Vein endothelial cell (primary cell): ENCODE measurements around the gene MYBPC2. TPM values are rescaled to one million over a fixed set of nuclear protein-coding genes. Genes with fewer than 3 reads are reported as not detected.

Experiments
- total RNA-seq: library from RNA; depleted of rRNA; stranded (reverse); fragments of >200 nt; gene quantifications from 2 replicates; pipeline ENCODE4 v1.2.3, GENCODE V29; 2012

The MYBPC2 gene
- total RNA-seq, result not detected in 2 replicates

DNA sequence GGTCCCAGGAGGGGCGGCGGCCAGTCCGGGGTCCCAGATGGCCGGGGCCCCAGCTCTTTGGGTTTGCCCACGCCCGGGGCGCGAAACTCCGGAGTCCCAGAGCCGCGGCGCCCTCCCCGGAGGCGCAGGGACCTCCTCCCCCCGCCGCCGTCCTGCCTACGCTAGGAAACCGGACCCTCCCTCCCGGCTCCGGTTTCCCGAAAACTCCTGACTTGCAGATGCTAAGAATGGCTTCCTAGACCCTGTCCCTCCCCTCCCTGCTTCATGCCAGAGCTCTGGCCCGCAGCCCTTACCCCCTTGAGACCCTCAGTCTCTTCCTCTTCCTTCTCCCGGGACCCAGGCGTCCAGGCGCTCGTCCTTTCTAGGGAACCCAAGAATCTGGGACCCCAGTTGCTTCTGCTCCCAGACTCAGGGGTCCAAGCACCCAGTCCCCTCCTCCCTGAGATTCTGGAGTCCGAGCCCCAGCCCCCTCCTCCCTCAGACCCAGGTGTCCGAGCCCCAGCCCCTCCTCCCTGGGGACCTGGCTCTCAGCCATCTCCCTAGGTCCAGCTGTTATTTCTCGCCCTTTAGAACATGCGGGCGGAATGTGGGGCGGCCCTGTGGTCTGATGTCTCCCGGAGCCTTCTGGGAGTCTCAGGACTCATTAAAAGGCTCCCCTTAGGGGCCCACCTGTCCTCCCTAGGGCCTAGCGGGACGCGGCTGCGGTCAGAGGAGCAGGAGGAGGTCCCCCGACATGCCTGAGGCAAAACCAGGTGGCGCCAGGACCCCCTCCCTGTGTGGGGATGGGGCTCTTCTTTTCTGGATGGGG, at the start of gene MYBPC2:
TSS of gene MYBPC2 (plus strand) at position 672 of the 808 bp plus-strand sequence. CDS start at position 734, 62 bp downstream.

DNA sequence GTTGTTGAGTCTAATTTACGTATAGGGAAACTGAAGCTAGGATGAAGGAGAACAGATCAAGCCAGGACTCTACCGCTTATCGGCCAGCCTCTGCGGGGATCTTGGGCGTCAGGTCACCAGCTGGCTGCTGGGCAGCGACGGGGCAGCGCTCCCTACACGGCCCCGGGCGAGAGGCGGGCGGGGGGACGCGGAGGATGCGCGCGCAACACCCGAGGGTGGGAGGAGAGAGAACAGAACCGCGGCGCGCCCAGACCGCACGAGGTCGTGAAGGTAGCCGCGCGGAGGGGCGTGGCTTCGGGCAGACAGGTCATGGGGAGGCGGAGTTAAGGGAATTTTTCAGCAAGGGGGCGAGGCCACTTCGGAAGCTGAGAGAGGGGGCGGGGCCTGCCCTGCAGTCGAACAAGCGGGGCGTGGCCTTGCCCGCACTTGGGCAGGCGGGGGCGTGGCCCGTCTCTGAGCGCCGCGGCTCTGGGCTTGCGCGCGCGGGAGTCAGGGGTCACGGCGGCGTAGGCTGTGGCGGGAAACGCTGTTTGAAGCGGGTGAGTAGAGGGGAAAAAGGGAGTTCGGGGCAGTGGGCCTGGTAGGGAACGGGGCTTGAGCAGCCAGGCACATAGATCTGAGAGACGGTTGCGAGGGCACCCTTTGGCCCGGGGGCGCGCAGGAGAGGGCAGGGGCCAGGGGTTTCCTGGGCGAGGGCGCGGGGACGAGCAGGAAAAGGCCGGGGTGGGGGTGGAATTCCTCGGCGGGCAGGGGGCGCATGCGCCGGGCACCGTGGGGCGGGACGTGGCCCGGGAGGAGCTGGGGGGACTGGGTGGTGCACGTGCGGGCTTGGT, 48.6 kb upstream of the MYBPC2 start, which contains the start of gene POLD1:
TSS of gene POLD1 (plus strand) at position 496 of the 833 bp plus-strand sequence. CDS start 14,505 bp downstream, outside the sequence.

DNA sequence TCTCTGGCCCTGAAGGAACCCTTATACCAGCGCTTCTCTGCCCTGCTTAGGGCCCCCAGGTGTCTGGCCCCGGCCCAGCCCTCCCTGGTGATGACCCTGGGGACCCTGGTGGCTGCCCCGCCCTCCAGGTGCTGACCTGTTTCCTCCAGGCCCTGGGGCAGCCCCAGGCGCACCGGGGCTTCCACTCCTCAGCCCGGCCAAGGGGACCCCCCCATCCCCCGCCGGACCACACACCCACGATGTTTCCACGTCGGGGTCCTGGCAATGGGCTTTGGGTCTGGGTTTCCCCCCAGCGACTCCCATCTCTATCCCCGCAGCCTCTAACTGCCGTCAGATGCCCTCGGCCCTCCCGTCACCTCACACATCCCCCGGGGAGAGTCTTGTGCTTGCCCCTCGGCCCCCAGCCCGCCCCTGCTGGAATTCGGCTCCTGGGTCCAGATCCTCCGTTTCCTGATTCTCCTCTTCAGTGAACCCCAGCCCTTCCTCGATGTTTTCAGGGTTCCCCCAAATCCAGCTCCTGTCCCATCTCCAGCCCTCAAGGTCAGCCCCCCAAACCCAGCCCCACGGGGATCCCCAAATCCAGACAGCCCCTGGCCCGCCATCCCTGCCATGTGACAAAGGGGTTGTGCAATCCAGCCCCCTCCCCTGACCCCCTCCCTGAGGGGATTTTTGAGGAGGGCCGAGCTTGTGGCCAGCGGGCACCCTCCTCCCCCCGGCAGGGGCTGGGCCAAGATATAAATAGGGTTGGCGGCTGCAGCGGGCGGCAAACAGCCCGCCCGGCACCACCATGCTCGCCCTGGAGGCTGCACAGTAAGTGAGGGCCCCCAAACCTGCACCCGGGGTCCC, 14.3 kb upstream of the MYBPC2 start, which contains the start of gene SPIB:
TSS of gene SPIB (plus strand) at position 763 of the 846 bp plus-strand sequence. CDS start at position 788, 25 bp downstream.

DNA sequence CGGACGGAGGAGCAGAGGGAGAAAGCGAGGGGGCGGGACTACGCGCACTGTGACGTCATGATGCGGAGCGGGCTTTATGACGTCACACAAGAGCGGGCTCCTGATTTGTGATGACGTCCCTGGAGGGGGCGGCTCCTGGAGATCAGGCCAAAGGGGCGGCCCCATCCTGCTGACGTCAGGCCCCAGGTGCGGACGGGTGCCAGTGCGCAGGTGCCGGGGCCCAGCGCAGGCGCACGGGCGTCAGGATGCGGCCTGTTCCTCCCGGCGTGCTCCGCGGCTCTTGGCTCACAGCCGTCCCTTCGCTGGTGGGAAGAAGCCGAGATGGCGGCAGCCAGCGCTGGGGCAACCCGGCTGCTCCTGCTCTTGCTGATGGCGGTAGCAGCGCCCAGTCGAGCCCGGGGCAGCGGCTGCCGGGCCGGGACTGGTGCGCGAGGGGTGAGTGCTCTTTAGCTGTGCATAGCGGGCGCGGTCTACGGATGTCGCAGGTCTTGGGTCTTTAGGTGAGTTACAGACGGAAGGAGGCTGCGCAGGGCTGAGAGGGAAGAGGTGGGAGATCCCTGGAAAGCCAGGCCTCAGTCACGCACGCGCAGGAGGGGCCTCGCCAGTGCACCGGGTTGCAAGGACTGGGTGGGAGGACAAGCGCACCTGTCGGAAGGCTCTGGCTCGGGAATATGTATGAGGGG, 43.7 kb downstream of the MYBPC2 start, which contains the start of the genes EMC10 and GARIN5A:
TSS of gene EMC10 (plus strand) at position 284 of the 683 bp plus-strand sequence. CDS start at position 322, 38 bp downstream.
TSS of gene GARIN5A (minus strand) at position 625 of the 683 bp plus-strand sequence. CDS start at position 165, 460 bp downstream.

DNA sequence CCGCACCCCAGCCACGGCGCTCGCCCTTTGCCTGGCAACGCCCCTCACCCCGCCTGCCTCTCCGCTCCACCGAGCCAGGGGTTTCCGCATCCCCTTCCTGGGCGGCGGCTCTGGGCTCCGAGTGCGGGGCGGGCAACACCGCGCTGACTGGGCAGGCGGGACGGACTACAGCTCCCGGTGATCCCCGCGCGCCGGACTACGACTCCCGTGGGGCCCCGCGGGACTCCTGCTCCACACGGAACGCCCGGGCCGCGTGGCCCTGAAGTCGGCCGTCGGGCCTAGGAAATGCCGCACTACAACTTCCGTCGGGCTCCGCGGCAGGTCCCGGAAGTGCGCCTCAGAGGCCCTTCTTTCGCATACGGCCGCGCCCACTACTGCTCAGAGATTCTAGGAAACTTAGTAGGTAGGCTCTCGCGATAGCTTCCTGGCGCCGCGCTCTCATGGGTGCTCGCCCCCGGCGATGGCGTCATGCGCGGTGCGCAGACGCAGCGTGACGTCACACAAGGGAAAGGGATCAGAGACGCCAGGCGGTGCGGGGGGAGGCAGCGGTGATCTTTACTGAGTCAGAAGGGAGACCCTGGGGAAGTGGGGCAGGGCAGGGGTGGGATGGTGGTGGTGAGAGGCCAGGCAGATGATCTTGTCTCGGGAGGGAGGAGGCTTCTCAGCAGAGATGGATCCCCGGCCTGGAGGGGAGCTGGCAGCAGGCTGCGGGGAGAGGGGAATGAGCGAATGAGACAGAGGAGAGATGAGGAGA, 78.6 kb downstream of the MYBPC2 start, which contains the start of gene JOSD2:
TSS of gene JOSD2 (minus strand) at position 123 of the 754 bp plus-strand sequence. CDS start 760 bp downstream, outside the sequence.

DNA sequence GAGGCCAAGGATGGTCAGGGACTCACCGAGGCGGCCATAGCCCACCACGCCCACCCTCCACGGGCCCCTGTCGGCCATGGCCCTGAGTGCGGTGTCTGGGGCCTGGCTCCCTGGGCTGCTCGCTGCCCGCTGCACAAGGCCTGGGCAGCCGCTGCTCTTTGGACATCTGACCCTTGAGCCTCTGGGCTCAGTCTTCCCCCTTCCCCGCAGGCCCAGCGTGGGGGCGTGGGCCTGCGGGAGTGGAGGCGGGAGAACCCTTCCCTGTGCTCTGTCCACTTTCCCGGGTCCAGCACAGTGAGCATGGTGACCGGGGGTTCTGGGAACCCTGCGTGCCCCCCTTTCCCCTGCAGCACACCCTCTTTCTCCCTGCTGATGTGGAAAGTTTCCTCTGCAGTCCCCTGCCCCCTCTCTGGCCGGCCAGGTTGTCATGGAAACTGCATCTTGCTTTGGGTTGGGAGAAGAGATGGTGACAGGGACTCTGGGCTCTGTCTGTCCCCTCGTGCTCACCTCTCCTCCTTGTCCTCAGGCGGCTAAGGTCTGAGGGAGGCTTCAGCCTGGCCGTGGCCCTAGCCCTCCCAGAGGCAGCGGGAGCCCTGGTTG, 81.2 kb downstream of the MYBPC2 start, which contains the start of gene ASPDH:
TSS of gene ASPDH (minus strand) at position 168 of the 600 bp plus-strand sequence. CDS start at position 78, 90 bp downstream.

Other genes with a start within 250 kb of the MYBPC2 start
- not detected in 2 replicates for gene MYH14, start 229.3 kb upstream of the MYBPC2 start, total RNA-seq
- 0.19 and 0.65 TPM in 2 replicates for gene KCNC3, start 103.5 kb upstream of the MYBPC2 start, total RNA-seq
- gene NAPSA, start 67.3 kb upstream of the MYBPC2 start, total RNA-seq, result under 0.01 TPM in 2 replicates
- gene NR1H2, start 56.4 kb upstream of the MYBPC2 start, total RNA-seq, result 50.3 and 72.2 TPM in 2 replicates
- 35.4 and 44.7 TPM in 2 replicates for gene POLD1, start 48.5 kb upstream of the MYBPC2 start, total RNA-seq
- gene SPIB, start 14.0 kb upstream of the MYBPC2 start, total RNA-seq, result not detected in 2 replicates
- 64.8 and 72.5 TPM in 2 replicates for gene EMC10, start 43.6 kb downstream of the MYBPC2 start, total RNA-seq
- 0.19 TPM in 1 of 2 replicates, not detected in the other for gene GARIN5A, start 44.0 kb downstream of the MYBPC2 start, total RNA-seq
- gene JOSD2, start 78.3 kb downstream of the MYBPC2 start, total RNA-seq, result 13.3 and 20.3 TPM in 2 replicates
- not detected in 2 replicates for gene ASPDH, start 81.0 kb downstream of the MYBPC2 start, total RNA-seq
- not detected in 2 replicates for gene LRRC4B, start 135.5 kb downstream of the MYBPC2 start, total RNA-seq
- gene SYT3, start 207.0 kb downstream of the MYBPC2 start, total RNA-seq, result not detected in 2 replicates
- not detected in 2 replicates for gene C19orf81, start 216.6 kb downstream of the MYBPC2 start, total RNA-seq